NCI-H146 treated with DMSO at 0.1 percent for 48 hours (cell line): ENCODE data around the gene ARHGAP25.

Source experiments
- DNase-seq: peaks from one replicate; lab custom pipeline; 2025; ENCODE audit not compliant: unreplicated experiment; lab: John Stamatoyannopoulos, UW

ARHGAP25 gene

DNA sequence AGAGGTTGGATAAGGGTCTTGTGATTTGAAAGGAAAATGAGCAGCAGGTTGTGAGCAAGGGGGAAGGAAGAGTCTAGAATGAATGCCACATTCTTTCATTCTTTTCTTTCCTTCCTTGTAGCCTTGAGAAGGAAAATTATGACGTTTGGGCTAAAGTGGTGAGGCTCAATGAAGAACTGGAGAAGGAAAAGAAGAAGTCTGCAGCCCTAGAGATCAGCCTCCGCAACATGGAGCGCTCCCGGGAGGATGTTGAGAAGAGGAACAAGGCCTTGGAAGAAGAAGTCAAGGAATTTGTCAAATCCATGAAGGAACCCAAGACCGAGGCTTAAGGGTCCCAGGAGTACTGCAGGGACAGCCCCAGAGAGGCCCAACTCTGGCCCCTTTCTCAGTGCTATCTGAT is 91.3 kb downstream of the ARHGAP25 start:
- DNase-seq: no peak

- DNase-seq: no peak
Measured at GRCh38 chr2:68827666-68828065, 93.1 kb downstream of the ARHGAP25 start.

GRCh38 chr2:68828887-68829708 is 94.5 kb downstream of the ARHGAP25 start:
- no peak for DNase-seq

DNA sequence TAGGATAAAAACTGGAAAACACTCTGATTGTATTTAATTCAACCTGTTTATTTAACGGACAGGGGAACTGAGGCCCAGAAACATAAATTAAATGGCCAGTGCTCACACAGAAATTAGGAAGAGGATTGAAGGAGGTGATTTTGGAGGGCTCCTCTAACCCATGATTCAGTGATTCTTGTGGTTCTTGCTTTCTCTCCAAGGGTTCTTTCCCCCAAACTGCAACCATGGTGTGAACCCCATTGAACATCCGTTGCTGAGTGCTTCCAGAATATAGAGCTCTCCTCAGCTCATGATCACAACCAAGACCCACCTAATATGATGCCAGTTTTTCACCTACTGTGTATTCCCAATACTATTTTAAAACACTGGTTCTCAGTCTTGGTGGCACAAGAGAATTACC is 95.1 kb downstream of the ARHGAP25 start:
- no peak for DNase-seq

DNA sequence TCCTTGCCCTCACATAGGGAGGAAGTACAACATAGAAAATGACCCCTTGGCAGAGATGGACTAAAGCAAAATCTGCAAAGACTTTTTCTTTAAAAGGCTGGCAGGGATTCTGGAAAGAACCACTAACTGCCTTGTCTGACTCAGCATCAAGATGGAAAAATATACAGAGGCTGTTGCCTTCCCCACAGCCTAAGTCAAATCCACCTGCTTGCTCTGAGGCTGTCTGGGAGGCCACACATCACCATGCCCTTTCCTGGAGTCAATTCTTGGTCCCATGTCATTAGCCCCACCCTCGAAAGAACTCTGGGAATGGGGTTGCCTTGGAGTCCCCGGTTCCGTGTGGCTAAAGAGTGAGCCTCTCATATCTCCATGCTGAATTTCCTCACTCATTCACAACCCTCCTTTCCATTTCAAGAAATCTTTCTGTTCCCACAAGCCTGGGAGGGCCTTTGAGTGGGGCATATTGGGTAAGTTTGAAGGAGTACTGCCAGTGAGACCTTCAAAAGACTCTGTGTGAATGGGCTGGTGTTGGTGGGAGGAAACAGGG is 97.1 kb downstream of the ARHGAP25 start:
- DNase-seq: no peak

DNA sequence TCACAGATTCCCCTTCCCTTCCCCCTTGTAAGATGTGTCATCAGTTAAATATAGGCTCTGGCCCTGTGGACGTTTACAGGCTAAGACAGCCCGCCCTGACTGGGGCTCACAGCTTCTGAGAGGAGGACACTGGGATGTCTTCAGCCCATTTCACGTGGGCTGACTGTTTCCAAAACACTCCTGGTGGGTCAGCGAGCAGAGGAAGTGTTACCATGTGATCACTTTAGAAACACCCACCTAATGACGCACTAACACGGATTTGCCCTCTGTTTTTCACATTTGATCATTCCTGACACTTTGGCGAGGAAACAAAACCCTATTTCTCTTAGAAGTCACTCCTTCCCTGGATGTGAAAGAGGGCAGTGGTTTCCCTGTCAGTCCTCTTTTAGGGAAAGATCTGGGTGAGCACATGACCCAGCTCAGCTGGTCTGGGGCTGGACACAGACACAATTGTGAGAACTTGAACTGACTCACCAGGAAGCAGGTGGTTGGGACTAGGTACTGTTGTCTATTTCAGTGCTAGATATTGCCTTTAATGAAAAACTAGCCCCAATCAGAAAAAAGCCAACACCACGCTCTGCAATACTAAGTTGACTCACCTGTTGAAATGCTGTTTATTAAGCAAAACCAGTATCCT is 97.7 kb downstream of the ARHGAP25 start:
- DNase-seq: no peak

DNA sequence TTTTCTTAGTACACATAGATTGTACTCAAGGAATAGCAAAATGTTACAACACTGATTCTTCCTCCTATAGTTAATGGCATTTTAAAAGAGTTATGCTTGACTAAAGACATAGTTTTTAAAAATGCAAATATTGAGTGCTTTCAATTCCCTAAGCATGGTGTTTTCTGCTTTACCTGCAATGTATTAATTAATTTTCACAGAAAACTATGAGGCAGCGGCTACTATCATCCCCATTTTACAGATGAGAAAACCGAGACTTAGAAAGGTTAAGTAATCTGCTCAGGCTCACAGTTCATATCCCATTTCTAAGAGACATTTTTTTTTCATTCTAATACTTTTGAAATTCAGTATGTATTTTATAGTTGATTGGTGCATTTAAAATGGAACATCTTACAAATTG is 98.6 kb downstream of the ARHGAP25 start:
- no peak for DNase-seq

- DNase-seq: no peak
Measured at GRCh38 chr2:68834737-68835376, 100.2 kb downstream of the ARHGAP25 start.

DNA sequence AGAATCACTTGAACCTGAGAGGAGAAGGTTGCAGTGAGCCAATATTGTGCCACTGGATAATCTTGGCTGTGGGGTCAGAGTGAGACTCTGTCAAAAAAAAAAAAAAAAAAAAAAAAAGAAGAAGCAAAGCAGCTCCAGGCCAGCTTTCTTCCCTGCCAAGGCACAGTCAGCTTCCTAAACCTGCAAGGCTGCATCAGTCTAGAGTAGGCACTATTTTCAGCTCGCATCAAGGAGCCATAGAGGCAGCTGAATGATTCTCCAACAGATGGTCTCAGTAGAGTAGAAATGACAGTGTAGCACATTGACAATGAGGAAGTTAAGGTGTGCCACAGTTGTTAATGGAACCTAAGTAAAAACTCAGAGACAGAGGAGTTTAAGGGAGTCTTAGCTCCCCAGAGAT is 101.0 kb downstream of the ARHGAP25 start:
- DNase-seq: no peak

GRCh38 chr2:68837164-68837860 is 102.7 kb downstream of the ARHGAP25 start:
- DNase-seq: no peak

DNA sequence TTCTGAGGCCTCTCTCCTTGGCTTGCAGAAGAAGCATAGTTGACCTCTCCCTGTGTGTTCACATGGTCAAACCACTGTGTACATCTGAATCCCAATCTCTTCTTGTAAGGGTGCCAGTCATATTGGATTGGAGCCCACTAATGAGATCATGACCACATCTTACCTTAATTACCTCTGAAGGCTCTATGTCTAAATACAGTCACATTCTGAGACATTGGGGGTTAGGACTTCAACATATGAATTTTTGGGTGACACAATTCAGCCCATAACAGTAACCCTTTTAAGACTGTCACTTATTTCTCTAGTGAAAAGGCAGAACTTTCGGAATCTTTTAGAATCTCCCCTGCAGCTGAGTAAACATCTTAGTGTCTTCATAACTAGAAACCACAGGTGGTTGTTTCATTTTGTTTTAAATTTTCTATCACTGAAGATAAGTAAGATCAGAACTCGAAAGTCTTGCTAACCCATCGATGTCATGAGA is 103.3 kb downstream of the ARHGAP25 start:
- DNase-seq: no peak

DNA sequence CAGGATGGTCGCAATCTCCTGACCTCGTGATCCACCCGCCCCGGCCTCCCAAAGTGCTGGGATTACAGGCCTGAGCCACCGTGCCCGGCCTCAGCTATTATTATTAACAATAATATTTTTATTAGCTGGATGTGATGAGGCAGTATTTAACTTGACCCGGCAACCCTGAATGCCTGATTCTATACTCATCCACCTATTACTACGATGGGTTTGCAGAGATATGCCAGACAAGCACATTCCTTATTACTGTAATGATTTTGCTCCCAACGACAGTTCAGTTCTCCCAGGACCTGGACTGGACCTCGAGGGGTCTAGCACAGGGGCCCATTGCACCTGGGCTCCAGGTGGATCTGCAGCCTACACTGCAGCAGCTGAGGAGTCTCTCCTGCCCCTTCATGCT is 104.0 kb downstream of the ARHGAP25 start:
- DNase-seq: no peak

DNA sequence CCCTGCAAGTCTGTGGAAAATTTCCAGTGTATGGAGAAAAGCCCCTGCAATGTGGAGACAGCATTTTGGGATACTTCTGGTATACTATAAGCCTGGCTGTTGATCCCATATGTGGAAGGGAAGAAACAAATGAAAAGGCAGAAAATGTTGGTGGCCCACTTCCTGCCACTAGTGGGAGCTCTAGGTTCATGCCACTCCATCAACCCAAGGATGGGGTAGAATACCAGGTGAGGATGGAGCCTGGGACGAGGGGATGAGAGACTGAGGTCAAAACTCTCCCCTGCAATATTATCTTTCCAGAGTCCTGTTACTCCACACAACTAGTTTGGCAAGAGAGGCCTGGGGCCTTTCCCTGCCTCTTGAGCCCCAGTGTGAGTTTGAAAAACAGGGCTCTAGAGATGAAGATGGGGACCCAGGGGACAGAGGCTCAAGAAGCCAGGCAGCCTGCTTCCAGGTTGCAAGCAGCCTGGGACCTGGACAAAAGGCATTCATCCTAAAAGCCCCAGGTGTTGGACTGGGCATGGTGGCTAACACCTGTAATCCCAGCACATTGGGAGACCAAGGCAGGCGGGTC is 104.7 kb downstream of the ARHGAP25 start:
- no peak for DNase-seq

DNA sequence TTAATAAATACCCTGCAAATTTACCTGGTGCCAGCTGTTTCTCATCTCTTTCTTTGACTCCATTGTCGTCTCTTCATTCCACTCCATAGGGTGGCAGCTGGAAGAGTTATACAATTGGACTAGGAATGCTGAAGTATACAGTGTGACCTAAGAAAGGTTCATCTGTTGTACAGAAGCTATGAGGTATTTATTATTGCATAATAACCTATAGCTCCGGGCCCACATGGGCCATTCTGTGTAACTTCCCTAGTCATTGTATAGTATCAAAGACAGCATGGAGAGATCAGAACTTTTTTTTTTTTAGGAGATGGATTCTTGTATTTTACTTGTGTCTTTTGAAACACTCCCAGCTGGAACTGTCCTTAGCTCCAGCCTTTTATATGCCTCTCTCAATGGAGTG is 110.4 kb downstream of the ARHGAP25 start:
- no peak for DNase-seq

DNA sequence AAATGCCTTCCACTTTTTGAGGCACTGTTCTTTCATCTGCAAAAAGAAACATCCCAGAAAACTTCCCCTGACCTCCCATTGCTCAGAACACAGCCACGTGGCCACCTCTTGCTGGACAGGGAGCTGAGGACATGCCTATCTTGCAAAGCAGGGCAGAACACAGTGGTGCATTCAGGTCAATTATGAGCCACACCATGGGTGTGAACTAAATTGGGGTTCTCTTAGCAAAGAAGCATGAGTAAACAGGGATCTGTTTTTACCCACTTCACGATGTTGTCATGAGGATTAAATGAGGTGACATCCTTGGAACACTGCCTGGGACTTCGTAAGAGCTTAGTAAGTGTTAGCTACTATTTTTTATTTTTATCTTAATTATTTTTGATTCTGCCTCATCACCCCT is 111.5 kb downstream of the ARHGAP25 start:
- DNase-seq: no peak

- DNase-seq: no peak
Measured at GRCh38 chr2:68847751-68848150, 113.1 kb downstream of the ARHGAP25 start.

- no peak for DNase-seq
Measured at GRCh38 chr2:68849579-68850030, 115.0 kb downstream of the ARHGAP25 start.

DNA sequence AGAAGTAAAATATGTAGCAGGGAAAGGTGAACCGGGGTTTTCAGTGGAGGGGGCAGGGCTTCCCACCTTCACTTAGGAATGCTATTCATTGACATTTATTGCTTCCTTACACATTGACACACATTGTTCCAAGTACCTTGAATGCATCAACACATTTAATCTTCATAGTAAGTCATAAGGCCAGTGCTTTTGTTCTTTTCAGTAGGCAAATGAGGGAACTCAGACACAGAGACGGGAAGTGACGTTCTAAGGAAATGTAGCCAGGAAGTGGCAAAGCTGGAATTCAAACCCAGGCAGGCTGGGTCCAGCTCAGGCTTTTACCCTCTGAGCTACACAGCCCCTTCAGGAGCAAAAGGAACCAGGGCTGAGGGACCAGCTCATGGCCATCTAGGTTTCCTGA is 115.9 kb downstream of the ARHGAP25 start:
- DNase-seq: no peak

DNA sequence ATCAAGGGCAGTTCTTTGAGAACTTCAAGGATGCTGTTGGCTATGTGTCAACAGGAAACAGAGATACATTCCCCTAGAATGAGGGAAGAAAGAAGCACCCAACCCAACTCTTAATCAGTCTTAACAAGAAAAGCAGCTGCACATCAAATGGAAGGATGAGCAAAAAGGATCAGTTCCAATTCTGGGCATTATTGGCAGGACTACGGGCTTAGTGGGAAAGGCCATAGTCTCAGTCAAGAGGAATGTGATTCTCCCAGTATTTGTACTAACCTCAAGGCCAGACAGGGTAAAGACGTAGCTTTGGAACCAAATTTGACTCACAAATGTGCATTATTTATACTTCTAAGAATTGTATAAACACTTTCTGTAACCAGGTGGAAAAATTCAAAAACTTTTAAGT is 118.4 kb downstream of the ARHGAP25 start:
- DNase-seq: no peak

GRCh38 chr2:68853915-68854314 is 119.3 kb downstream of the ARHGAP25 start:
- no peak for DNase-seq

DNA sequence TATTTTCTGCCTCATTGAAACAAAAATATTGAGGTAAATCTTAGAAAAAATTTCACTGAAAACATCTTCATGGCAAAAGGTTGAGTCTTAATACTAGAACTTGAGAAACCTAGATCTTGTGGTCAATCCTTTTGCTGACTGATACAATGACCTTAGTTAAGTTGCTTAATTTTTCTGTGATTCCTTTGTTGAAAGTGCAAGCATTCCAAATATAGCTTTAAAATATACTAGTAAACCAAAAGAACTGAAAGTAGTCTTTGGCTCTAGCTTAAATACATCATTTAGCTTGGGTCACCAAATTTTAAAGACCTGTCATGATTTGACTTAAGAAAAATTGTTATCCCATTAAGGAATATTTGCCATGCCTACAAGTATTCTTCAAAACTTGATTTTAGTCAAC is 119.9 kb downstream of the ARHGAP25 start:
- no peak for DNase-seq
